ENCODE results near the gene LYZL4.

DNA sequence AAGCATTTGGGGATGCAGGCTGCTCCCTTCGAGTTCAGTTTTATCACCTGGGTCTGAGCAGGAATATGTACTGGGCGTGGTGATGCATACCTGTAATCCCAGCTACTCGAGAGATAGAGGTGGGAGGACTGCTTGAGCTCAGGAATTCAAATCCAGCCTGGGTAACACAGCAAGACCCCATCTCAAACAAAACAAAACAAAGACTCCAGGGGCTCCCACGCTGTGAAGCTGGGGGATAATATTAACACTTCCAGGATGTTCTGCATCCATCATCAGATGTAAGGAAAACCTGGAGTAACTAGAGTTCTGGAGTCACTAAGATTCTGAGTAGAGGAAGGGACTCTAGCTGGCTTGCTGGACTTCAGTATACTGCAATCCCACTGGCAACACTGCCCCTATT lies 40.6 kb downstream of the LYZL4 start:
- TF ChIP-seq POLR2A (IDR thresholded peaks at IDR 0.05): no peak
- TF ChIP-seq, protein P1, sequence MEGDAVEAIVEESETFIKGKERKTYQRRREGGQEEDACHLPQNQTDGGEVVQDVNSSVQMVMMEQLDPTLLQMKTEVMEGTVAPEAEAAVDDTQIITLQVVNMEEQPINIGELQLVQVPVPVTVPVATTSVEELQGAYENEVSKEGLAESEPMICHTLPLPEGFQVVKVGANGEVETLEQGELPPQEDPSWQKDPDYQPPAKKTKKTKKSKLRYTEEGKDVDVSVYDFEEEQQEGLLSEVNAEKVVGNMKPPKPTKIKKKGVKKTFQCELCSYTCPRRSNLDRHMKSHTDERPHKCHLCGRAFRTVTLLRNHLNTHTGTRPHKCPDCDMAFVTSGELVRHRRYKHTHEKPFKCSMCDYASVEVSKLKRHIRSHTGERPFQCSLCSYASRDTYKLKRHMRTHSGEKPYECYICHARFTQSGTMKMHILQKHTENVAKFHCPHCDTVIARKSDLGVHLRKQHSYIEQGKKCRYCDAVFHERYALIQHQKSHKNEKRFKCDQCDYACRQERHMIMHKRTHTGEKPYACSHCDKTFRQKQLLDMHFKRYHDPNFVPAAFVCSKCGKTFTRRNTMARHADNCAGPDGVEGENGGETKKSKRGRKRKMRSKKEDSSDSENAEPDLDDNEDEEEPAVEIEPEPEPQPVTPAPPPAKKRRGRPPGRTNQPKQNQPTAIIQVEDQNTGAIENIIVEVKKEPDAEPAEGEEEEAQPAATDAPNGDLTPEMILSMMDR (IDR thresholded peaks at IDR 0.05): no peak
